Heart left ventricle (tissue), 16 donors: ENCODE results near the gene ZNF492. TPM values are rescaled to one million over a fixed set of nuclear protein-coding genes. Genes with fewer than 3 reads are reported as not detected.

Source experiments
- ATAC-seq, 4 donors: fragments of 200-7000 bp; cut with Tn5 transposase; one replicate each; pipeline ENCODE4 v1.9.1; 2020 to 2022; ENCODE audit warnings: moderate library complexity in 4 of 4, mild to moderate bottlenecking in 3 of 4, moderate number of reproducible peaks in 1 of 4
- DNase-seq, 5 donors: peaks; one replicate each; pipeline ENCODE4 v3.0.0-alpha.2; 2020
- H3K27ac ChIP-seq, 12 donors: fragments of 200-600 bp; sonication (generic) in 4 of 12; one replicate each; pipeline versions ENCODE4 v1.5.0 to v1.8.0; 2016 to 2022; ENCODE audit warnings: mild to moderate bottlenecking in 2 of 12
- H3K27me3 ChIP-seq, 9 donors: fragments of 200-600 bp; sonication (generic) in 2 of 9; one replicate each; pipeline versions ENCODE4 v1.5.1 to v1.8.0; 2016 to 2022; ENCODE audit warnings: mild to moderate bottlenecking in 3 of 9
- H3K36me3 ChIP-seq, 9 donors: fragments of 200-600 bp; sonication (generic) in 2 of 9; one replicate each; pipeline versions ENCODE4 v1.5.0 to v1.8.0; 2018 to 2022; ENCODE audit warnings: mild to moderate bottlenecking in 2 of 9
- H3K4me1 ChIP-seq, 12 donors: fragments of 200-600 bp; sonication (generic) in 4 of 12; one replicate each; pipeline versions ENCODE4 v1.5.0 to v1.8.0; 2016 to 2022; ENCODE audit warnings: mild to moderate bottlenecking in 3 of 12
- H3K4me3 ChIP-seq, 12 donors: fragments of 200-600 bp; sonication (generic) in 4 of 12; one replicate each; pipeline versions ENCODE4 v1.5.0 to v1.8.0; 2017 to 2022; ENCODE audit warnings: mild to moderate bottlenecking in 9 of 12, moderate library complexity in 4 of 12
- H3K9me3 ChIP-seq, 12 donors: fragments of 200-600 bp; sonication (generic) in 4 of 12; one replicate each; pipeline versions ENCODE4 v1.5.0 to v1.8.0; 2016 to 2022; ENCODE audit warnings: mild to moderate bottlenecking in 1 of 12
- POLR2A ChIP-seq, 2 donors: fragments of 450-650 bp; IDR thresholded peaks; one replicate each; pipeline ENCODE4 v1.6.1; 2017; ENCODE audit warnings: antibody characterized with exemption in 2 of 2, mild to moderate bottlenecking in 2 of 2, moderate library complexity in 2 of 2
- WGBS, 4 donors: extraction: QIAGEN DNeasy Blood & Tissue Kit in 2 of 4; methylation state at CpG; one replicate each; pipeline versions ENCODE4 v1.1.5 to v1.1.7; 2013 to 2018; 5-methylcytosine and 5-hydroxymethylcytosine counted together
- intact Hi-C, 10 donors: fragments of 100-400 bp; cut with DNase I; formaldehyde crosslinking; loops; one replicate each; pipeline versions ENCODE4 v1.11.1 to v1.14.2; 2022
- polyA plus RNA-seq, 2 donors: library from polyadenylated mRNA; stranded (reverse); fragments of 200-250 nt; gene quantifications; one replicate each; pipeline ENCODE4 v1.2.3, GENCODE V29; 2013
- total RNA-seq, 9 donors: library from RNA; depleted of rRNA in 2 of 9; stranded (reverse); fragments of >200 nt in 2 of 9; fragmentation: NEBNext Ultra II Directional in 3 of 9; extraction: Animal tissue kit (Norgen Biotek cat#: 25700) in 3 of 9; gene quantifications; one replicate each; pipeline versions ENCODE4 v1.1.0 to v1.2.4, GENCODE V29; 2016 to 2023
- TF ChIP-seq, protein P1 (sequence below), 12 donors: fragments of 200-600 bp; sonication (generic) in 4 of 12; IDR thresholded peaks; one replicate each; pipeline versions ENCODE4 v1.5.0 to v1.8.0; 2018 to 2022; ENCODE audit warnings: antibody characterized with exemption in 12 of 12, mild to moderate bottlenecking in 5 of 12
- donor health status: ischemic (EF 13 %, LVEDD 7.1; RV severe dilation, severe dysfunction).
- donor health status: healthy with polysubstance abuse.
- donor health status: DM: no; HTN: yes; CAD: no.
- donor health status: DM: no; HTN: no; CAD: no.
- donor health status: ischemic (EF 25% LVEDD 6.9; RV normal size, moderate dysfunction).
- donor health status: ischemic (EF 25% LVEDD 5.7; RV mildly dilated, moderate dysfunction).
- donor health status: healthy.
- donor health status: DM: yes; HTN: yes; CAD: no.
- donor health status: ischemic (EF 35%, LVEDD 5.7; RV mildly dilated, moderate dysfunction).
- donor health status: nonischemic (EF 11% LVEDD 7.7; RV severe dilation, severe dysfunction).
- donor health status: DM: yes; HTN: yes; CAD: no.
- donor health status: PGD.
- donor health status: ischemic (EF 29% LVEDD 5.4; RV normal size, mild dysfunction).
- donor health status: nonischemic (EF 23%, LVEDD 6.1; RV moderate dilation, normal function).

Gene ZNF492
- total and polyA plus RNA-seq, 11 donors = 0.04 to 0.24 (median 0.13) TPM; not detected in 3

DNA sequence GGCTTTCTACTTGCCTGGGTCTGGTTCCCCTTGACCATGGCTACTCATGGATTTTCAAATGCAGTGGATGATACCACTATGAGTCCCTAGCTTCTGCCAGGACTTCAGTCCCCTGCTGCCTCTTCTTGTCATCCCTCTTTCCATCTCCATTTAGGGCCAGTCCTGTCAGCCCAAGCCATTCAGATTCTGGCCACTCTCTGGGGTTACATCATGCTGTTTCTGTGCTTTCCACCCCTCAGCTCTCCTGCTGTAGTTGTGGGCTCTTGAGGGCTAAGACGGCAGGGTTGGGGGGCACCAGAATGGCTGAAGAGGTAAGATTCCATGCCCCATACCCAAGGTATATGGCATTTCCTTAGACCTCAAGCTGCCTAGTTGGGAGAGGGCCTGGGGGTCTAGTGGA, 13.2 kb upstream of the ZNF492 start:
- Histone ChIP-seq H3K4me1 (peaks cover 0 to 17% (median 0%) of the 10 kb centered on the region in 12 donors), H3K27me3 (peaks cover 4 to 60% (median 12%) of the 10 kb centered on the region in 9 donors), H3K27ac (peak overlapping the region in 1 of 12 donors; percentile 59), H3K9me3 (peaks cover 0 to 9% (median 0%) of the 10 kb centered on the region in 12 donors), H3K36me3 (no peaks in the 10 kb centered on the region), H3K4me3 (no peak overlapping the region)
- no peak for DNase-seq
- TF ChIP-seq, protein P1, sequence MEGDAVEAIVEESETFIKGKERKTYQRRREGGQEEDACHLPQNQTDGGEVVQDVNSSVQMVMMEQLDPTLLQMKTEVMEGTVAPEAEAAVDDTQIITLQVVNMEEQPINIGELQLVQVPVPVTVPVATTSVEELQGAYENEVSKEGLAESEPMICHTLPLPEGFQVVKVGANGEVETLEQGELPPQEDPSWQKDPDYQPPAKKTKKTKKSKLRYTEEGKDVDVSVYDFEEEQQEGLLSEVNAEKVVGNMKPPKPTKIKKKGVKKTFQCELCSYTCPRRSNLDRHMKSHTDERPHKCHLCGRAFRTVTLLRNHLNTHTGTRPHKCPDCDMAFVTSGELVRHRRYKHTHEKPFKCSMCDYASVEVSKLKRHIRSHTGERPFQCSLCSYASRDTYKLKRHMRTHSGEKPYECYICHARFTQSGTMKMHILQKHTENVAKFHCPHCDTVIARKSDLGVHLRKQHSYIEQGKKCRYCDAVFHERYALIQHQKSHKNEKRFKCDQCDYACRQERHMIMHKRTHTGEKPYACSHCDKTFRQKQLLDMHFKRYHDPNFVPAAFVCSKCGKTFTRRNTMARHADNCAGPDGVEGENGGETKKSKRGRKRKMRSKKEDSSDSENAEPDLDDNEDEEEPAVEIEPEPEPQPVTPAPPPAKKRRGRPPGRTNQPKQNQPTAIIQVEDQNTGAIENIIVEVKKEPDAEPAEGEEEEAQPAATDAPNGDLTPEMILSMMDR (IDR thresholded peaks at IDR 0.05) = no peak
- no peak for TF ChIP-seq POLR2A (IDR thresholded peaks at IDR 0.05)
- intact Hi-C loops = no loop called here
- 89 to 94% (median 93%) methylated on average over 1 of the region's 1 CpG for WGBS, 4 donors
- ATAC-seq = no peak

DNA sequence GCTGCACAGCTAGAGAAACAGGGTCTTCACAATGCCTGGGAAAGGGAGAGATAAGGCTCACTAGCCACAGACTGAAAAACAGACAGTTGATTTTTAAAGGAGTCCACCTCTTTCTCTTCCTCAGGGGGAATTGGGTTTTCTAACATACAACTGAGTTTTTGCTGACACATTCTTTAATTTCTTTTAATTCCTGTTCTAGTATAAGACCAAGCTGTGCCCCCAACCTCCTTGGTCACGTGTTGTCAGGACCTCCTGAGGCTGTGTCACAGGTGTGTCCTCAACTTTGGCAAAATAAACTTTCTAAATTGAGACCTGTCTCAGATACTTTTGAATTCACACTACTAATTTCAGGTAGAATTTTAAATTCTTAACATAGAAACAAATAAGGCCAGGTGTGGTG, 12.1 kb upstream of the ZNF492 start:
- DNase-seq (no peak), ATAC-seq (no peak)
- Histone ChIP-seq H3K4me3 (no peak overlapping the region), H3K36me3 (no peaks in the 10 kb centered on the region), H3K27me3 (peaks cover 4 to 55% (median 11%) of the 10 kb centered on the region in 9 donors), H3K27ac (peak overlapping the region in 3 of 12 donors; percentile 26 to 57 (median 50)), H3K4me1 (peaks cover 0 to 17% (median 0%) of the 10 kb centered on the region in 12 donors), H3K9me3 (peaks cover 0 to 9% (median 0%) of the 10 kb centered on the region in 12 donors)
- 53 to 85% (median 62%) methylated on average over 1 of the region's 1 CpG for WGBS, 4 donors
- intact Hi-C loops = no loop called here
- TF ChIP-seq, protein P1 (IDR thresholded peaks at IDR 0.05) = no peak
- no peak for TF ChIP-seq POLR2A (IDR thresholded peaks at IDR 0.05)

DNA sequence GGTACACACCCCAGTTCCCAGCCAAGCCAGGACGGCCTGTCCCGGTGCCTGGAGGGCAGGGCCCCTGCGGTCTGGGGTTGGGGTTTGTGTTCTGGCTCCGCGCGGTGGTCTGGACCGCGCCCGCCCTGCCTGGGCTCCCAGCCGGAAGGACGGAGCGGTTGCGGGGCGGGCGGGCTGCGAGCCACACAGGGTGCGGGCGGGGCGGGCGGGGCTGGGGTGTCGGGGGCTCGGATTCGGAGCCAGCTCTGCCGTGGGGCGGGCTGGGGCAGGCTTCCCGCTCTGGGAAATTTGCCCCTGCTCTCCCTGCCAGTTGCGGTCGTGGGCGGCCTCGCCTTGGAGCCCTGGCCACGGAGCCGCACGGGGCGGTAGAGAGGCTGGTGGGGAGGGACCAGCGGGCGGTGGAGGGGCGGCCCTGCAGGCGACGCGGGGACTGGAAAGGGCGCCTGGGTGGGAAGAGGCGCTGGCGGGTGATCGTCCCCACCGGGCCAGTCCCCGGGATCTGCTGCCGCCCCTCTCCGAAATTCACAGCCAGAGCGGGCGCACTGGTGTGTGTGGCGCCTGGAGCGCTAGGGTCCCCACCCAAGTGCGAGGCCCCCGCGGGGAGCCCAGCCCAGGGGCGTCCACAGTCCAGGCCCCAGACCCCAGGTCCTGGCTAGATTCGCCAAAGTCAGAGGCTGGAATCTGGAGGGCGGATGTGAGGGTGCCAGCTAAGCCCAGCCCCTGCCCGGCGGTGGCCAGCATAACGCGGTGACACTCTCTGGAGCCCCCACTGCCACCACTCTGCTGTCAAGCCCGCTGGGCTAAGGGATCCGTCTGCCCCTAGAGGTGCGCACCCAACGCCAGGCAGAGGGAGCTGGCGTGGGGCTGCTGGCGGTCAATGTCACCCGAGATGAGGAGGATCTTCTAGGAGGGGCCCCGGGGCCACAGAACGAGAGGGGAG, 11.0 kb upstream of the ZNF492 start:
- intact Hi-C loops = no loop called here
- Histone ChIP-seq H3K27me3 (peaks cover 0 to 45% (median 11%) of the 10 kb centered on the region in 9 donors), H3K9me3 (peaks cover 0 to 9% (median 0%) of the 10 kb centered on the region in 12 donors), H3K4me1 (peaks cover 0 to 10% (median 0%) of the 10 kb centered on the region in 12 donors), H3K27ac (peak overlapping the region in 4 of 12 donors; percentile 34 to 69 (median 50)), H3K36me3 (no peaks in the 10 kb centered on the region), H3K4me3 (peak overlapping the region in 11 of 12 donors; percentile 0 to 53 (median 34))
- WGBS, 4 donors = 4 to 22% (median 6%) methylated on average over 20 to 71 of the region's 71 CpGs
- peak in 4 of 5 donors; percentile 34 to 70 (median 44) for DNase-seq
- ATAC-seq = peak in 3 of 4 donors; percentile 59 to 86 (median 75)
- no peak for TF ChIP-seq POLR2A (IDR thresholded peaks at IDR 0.05)
- TF ChIP-seq, protein P1 (IDR thresholded peaks at IDR 0.05) = peak in 3 of 12 donors; percentile 34 to 41 (median 36)

DNA sequence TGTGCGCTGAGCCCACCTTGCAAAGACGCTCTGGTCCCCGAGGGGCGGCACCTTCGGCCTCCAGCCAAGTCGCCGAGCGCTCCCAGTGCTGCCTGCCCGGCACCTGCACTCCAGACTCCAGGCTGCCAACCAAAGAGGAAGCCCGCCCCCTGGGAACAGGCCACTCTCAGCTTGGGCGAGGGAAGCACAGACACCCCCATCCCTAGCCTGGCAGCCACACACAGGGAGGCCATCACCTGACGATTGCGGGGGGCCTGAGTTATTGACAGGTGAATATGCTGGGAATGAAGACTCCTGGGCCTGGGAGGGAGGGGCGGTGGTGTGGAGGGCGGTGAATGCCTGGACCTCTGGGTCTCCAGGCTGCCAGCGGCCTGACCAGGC, 10.3 kb upstream of the ZNF492 start:
- Histone ChIP-seq H3K4me1 (peaks cover 0 to 10% (median 0%) of the 10 kb centered on the region in 12 donors), H3K36me3 (no peaks in the 10 kb centered on the region), H3K4me3 (no peak overlapping the region), H3K9me3 (peaks cover 0 to 9% (median 0%) of the 10 kb centered on the region in 12 donors), H3K27me3 (peaks cover 0 to 45% (median 11%) of the 10 kb centered on the region in 9 donors), H3K27ac (no peak overlapping the region)
- ATAC-seq (no peak), DNase-seq (peak in 1 of 5 donors; percentile 28)
- 43 to 65% (median 52%) methylated on average over 7 to 16 of the region's 16 CpGs for WGBS, 4 donors
- TF ChIP-seq, protein P1 (IDR thresholded peaks at IDR 0.05) = no peak
- no peak for TF ChIP-seq POLR2A (IDR thresholded peaks at IDR 0.05)
- intact Hi-C loops = no loop called here
